ENCODE results near the gene ARHGEF4. TPM values are rescaled to one million over a fixed set of nuclear protein-coding genes. Genes with fewer than 3 reads are reported as not detected.

The ARHGEF4 gene
- polyA plus RNA-seq, 3 donors from 2014 or later = not detected

DNA sequence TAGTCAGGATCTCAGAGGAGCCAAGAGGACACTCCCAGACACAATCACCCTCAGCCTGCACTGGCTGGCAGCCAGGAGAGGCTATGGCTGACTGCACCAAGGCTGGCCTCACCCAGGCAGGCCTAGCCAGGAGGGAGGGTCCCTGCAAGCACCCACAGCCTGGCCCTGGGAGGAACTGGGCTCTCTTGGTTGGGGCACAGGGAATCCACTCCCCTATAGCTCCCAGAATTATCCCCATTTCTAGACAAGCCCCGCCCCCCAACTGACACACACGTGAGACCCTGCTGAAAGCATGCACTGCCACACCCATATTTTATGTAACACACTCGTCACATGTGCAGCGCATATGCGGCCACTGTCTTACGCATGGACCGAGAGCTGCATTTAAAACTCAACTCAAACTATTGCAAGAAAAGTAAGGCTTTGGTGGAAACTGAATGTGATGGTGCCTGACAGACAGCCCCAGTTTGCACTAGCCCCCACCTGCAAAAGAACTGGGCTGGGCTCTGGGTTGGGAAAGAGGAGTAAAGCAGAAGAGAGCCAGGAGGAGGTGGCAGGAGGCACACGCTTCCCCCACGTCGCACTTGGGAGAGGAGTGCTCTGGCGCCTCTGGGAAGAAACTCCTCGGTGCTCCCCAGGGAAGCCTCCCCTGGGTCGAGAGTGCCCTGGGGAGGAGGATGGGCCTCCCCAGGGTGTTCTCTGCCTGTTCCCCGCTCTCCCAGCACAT, 28.9 kb upstream of the ARHGEF4 start:
- H3K36me3 Mint-ChIP-seq = no peaks in the 10 kb centered on the region
- peaks cover 7 to 12% (median 9%) of the 10 kb centered on the region in 3 donors for H3K27me3 Mint-ChIP-seq (ENCODE audit: low read depth in 3 of 3)
- no peak overlapping the region for H3K4me3 Mint-ChIP-seq
- no peaks in the 10 kb centered on the region for H3K9me3 Mint-ChIP-seq
- no peak for DNase-seq
- H3K27ac Mint-ChIP-seq = peak overlapping the region in 1 of 6 donors; percentile 4
- H3K4me1 Mint-ChIP-seq = peaks cover 2 to 8% of the 10 kb centered on the region in 2 donors

DNA sequence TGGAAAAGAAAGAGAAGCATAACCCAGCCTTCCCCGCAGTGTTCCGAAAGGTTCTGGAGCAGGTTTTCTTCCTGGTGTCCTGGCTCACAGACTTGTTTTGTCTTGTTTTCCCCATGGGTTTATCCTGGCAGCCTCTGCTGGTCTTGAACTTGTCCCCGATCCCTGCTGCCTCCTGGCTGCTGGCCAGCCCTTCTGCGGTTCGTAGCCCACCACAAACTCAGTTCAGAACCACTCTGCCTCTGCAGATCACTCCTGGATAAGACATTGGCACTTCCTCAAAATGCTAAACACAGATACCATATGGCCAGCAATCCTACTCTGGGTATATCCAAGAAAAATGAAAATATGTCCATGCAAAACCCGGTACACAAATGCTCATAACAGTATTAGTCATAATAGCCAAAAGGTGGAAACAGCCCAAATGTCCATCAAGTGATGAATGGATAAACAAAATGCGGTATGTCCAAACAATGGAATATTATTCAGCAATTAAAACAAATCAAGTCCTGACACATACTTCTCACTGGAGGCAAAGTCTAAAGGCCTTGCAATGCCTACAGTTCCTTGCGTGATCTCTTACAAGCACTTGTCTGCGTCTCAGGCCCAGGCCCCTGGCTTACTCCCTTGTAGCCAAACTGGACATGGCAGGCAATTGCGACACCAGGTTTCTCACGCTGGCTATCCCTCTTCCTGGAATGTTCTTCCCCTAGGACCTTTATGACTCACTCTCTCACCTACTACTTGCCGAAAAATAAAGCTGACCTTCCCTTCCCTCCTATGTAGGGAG, 28.0 kb upstream of the ARHGEF4 start:
- Mint-ChIP-seq H3K36me3 (no peaks in the 10 kb centered on the region), H3K4me3 (no peak overlapping the region), H3K9me3 (no peaks in the 10 kb centered on the region), H3K27me3 (ENCODE audit: low read depth in 3 of 3) (peaks cover 7 to 12% (median 9%) of the 10 kb centered on the region in 3 donors), H3K27ac (no peak overlapping the region), H3K4me1 (peaks cover 2 to 8% of the 10 kb centered on the region in 2 donors)
- DNase-seq = no peak

DNA sequence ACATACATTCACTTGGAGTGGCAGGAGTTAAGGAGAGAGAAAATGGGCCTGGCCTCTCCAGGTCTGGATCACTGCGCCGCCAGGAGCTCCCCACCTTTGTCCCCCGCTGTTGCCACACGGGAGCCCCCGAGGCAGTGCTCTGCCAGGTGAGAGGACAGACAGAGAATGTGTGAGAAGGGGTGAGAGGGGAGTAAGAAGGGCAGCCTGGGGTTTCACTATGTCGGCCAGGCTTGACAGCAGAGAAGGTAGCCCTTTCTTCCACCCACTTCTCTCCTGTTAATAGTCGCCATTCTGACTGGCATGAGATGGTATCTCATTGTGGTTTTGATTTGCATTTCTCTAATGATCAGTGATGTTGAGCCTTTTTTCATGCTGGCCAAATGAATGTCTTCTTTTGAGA, 26.2 kb upstream of the ARHGEF4 start:
- peaks cover 2 to 8% of the 10 kb centered on the region in 2 donors for H3K4me1 Mint-ChIP-seq
- H3K9me3 Mint-ChIP-seq = no peaks in the 10 kb centered on the region
- no peaks in the 10 kb centered on the region for H3K36me3 Mint-ChIP-seq
- no peak for DNase-seq
- peaks cover 8 to 13% (median 9%) of the 10 kb centered on the region in 3 donors for H3K27me3 Mint-ChIP-seq (ENCODE audit: low read depth in 3 of 3)
- H3K4me3 Mint-ChIP-seq = no peak overlapping the region
- H3K27ac Mint-ChIP-seq = no peak overlapping the region

DNA sequence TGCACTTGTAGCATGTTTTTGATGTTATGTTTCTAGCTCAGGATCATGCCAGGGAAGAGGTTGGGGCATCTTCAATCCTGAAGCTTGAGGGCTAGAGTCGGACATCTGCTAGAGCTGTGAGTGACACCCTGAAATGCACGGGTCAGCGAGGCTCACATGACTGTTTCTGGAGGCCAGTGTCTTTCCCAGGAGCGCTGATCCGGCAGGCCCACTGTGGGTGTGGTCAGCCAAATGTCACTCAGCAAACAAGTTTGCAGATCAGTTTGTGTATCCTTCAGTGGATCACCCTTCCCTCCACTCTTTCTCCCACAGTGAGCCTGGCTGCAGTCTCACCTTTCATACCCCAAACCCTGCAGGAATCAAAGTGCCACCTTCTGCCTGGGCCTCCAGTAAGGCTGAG, 23.0 kb upstream of the ARHGEF4 start:
- Mint-ChIP-seq H3K36me3 (no peaks in the 10 kb centered on the region), H3K4me3 (no peak overlapping the region), H3K27ac (no peak overlapping the region), H3K27me3 (ENCODE audit: low read depth in 3 of 3) (peaks cover 5 to 11% (median 7%) of the 10 kb centered on the region in 3 donors), H3K9me3 (no peaks in the 10 kb centered on the region), H3K4me1 (no peaks in the 10 kb centered on the region)
- no peak for DNase-seq

GRCh38 chr2:130814931-130815680, 21.6 kb upstream of the ARHGEF4 start:
- H3K27ac Mint-ChIP-seq = no peak overlapping the region
- no peaks in the 10 kb centered on the region for H3K36me3 Mint-ChIP-seq

GRCh38 chr2:130818809-130819208, 17.9 kb upstream of the ARHGEF4 start:
- no peak for DNase-seq
- H3K27me3 Mint-ChIP-seq (ENCODE audit: low read depth in 3 of 3) = peaks cover 1 to 4% (median 3%) of the 10 kb centered on the region in 3 donors
- H3K36me3 Mint-ChIP-seq = no peaks in the 10 kb centered on the region
- no peaks in the 10 kb centered on the region for H3K4me1 Mint-ChIP-seq
- H3K27ac Mint-ChIP-seq = peak overlapping the region in 2 of 6 donors; percentile 42 to 66
- H3K9me3 Mint-ChIP-seq = no peaks in the 10 kb centered on the region
- no peak overlapping the region for H3K4me3 Mint-ChIP-seq

More at GRCh38 chr2:130814931-130815680, 21.6 kb upstream of the ARHGEF4 start:
- Mint-ChIP-seq H3K9me3 (no peaks in the 10 kb centered on the region), H3K27me3 (ENCODE audit: low read depth in 3 of 3) (peaks cover 4 to 7% (median 5%) of the 10 kb centered on the region in 3 donors), H3K4me3 (no peak overlapping the region), H3K4me1 (no peaks in the 10 kb centered on the region)
- DNase-seq = no peak

DNA sequence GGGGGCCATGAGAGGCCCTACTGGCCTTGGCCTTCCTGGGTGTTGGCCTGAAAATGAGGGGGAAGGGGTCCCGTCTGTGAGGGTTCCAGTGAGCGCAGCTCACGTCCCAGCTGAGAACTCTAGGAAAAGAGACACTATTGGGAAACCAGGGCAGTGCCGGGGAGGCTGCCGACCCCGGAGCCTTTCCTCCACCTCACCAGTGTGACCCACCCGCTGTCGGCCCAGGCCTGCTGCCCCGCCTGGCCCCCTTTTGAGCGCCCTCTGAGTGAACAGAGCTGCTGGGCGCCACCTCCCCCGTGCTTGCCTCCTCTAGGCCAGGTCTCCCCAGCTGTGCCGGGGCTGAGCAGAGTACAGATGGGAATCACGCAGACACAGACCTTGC, 17.5 kb upstream of the ARHGEF4 start:
- Mint-ChIP-seq H3K27ac (no peak overlapping the region), H3K27me3 (ENCODE audit: low read depth in 3 of 3) (peaks cover 0 to 4% (median under 1%) of the 10 kb centered on the region in 3 donors), H3K9me3 (no peaks in the 10 kb centered on the region), H3K4me1 (peaks cover 3 to 4% of the 10 kb centered on the region in 2 donors), H3K36me3 (no peaks in the 10 kb centered on the region), H3K4me3 (no peak overlapping the region)
- no peak for DNase-seq

DNA sequence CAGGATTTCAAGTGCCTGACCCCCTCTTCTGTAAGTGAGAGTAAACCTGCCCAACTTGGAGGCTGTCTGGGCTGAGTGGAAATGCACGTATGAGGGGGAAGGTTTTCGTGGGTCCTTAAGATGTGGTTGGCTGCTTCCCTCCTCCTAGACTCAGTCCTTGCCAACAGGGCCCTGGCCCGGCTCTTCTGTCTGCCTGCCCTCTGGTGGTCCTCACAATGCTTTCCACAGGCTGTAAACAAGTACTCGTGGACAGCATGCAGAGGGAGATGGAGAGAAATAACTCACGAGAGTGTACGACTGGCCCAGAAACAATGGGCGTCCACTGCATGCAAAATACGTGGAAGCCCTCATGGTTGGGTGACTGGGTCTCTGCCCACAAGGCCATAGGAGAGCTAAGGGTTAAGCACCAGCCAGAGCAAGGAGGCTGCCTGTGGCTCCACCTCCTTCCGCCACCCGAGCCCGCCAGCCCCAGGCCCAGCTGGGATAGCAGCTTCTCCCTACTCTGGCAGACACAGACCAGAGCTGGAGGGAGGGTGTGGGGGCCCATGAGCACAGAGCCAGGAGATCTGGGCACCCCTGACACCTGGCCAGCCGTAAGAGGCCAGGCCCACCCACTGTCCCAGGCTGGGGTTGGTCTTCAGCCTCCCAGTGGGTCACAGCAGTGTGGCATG, 17.0 kb upstream of the ARHGEF4 start:
- peaks cover 0 to 3% (median 1%) of the 10 kb centered on the region in 3 donors for H3K27me3 Mint-ChIP-seq (ENCODE audit: low read depth in 3 of 3)
- no peak overlapping the region for H3K27ac Mint-ChIP-seq
- no peak overlapping the region for H3K4me3 Mint-ChIP-seq
- no peaks in the 10 kb centered on the region for H3K9me3 Mint-ChIP-seq
- DNase-seq = no peak
- H3K4me1 Mint-ChIP-seq = peaks cover 8 to 9% of the 10 kb centered on the region in 2 donors
- no peaks in the 10 kb centered on the region for H3K36me3 Mint-ChIP-seq

GRCh38 chr2:130820279-130820861, 16.3 kb upstream of the ARHGEF4 start:
- H3K4me1 Mint-ChIP-seq = peaks cover 9 to 11% of the 10 kb centered on the region in 2 donors
- no peaks in the 10 kb centered on the region for H3K9me3 Mint-ChIP-seq
- DNase-seq = no peak
- H3K27me3 Mint-ChIP-seq (ENCODE audit: low read depth in 3 of 3) = peaks cover 0 to 2% (median 1%) of the 10 kb centered on the region in 3 donors
- H3K4me3 Mint-ChIP-seq = no peak overlapping the region
- no peaks in the 10 kb centered on the region for H3K36me3 Mint-ChIP-seq
- no peak overlapping the region for H3K27ac Mint-ChIP-seq

DNA sequence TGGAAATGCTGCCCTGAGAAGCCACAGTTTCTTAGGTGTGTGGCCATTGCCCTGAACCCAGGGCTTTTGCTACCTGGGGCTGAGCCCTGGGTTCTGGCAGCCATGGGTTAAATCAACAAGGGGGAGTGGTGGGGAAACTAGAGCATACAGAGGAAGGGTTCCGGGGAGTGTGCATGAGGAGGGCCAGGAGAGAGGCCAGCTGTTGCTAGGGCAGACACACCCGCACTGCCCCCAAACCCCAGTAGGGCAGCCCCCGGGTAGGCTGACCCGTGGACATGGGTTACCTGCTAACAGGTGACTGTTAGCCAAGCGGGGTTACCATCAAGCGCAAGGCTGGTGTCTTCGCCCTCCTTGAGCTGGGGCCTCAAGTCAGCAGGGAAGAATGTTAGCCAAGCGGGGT, 14.8 kb upstream of the ARHGEF4 start:
- Mint-ChIP-seq H3K4me1 (peaks cover 9 to 11% of the 10 kb centered on the region in 2 donors), H3K36me3 (no peaks in the 10 kb centered on the region), H3K27me3 (ENCODE audit: low read depth in 3 of 3) (peaks cover 0 to 2% (median 1%) of the 10 kb centered on the region in 3 donors), H3K4me3 (no peak overlapping the region), H3K27ac (no peak overlapping the region), H3K9me3 (no peaks in the 10 kb centered on the region)
- no peak for DNase-seq

GRCh38 chr2:130822766-130823165, 13.9 kb upstream of the ARHGEF4 start:
- peaks cover 9 to 11% of the 10 kb centered on the region in 2 donors for H3K4me1 Mint-ChIP-seq
- H3K4me3 Mint-ChIP-seq = no peak overlapping the region
- peaks cover 0 to 2% (median 1%) of the 10 kb centered on the region in 3 donors for H3K27me3 Mint-ChIP-seq (ENCODE audit: low read depth in 3 of 3)
- no peak overlapping the region for H3K27ac Mint-ChIP-seq
- DNase-seq = no peak
- no peaks in the 10 kb centered on the region for H3K9me3 Mint-ChIP-seq
- no peaks in the 10 kb centered on the region for H3K36me3 Mint-ChIP-seq

GRCh38 chr2:130823171-130823885, 13.4 kb upstream of the ARHGEF4 start:
- no peaks in the 10 kb centered on the region for H3K9me3 Mint-ChIP-seq
- H3K4me3 Mint-ChIP-seq = no peak overlapping the region
- H3K4me1 Mint-ChIP-seq = peaks cover 9 to 11% of the 10 kb centered on the region in 2 donors
- no peak for DNase-seq
- H3K27ac Mint-ChIP-seq = no peak overlapping the region
- peaks cover 0 to 2% (median 1%) of the 10 kb centered on the region in 3 donors for H3K27me3 Mint-ChIP-seq (ENCODE audit: low read depth in 3 of 3)
- no peaks in the 10 kb centered on the region for H3K36me3 Mint-ChIP-seq

Data from immature natural killer cell (primary cell).